IPS-11a (cell line): ENCODE measurements around the gene HDAC7.
A peak's percentile ranks its signal among the peaks of the same experiment; 100 is the strongest.
"Not testable (repeated sequence)": the region's sequence is repeated elsewhere in the genome, so short reads cannot be mapped to it uniquely, and the experiment has no call there.

Experiments
- H3K4me3 ChIP-seq: one replicate; pipeline ENCODE4 v1.5.1; 2013; ENCODE audit warnings: low read depth, low read length, control low read depth

Gene HDAC7

GRCh38 chr12:47815447-47815846, 4.3 kb downstream of the HDAC7 start:
- not testable (repeated sequence) for H3K4me3 ChIP-seq

DNA sequence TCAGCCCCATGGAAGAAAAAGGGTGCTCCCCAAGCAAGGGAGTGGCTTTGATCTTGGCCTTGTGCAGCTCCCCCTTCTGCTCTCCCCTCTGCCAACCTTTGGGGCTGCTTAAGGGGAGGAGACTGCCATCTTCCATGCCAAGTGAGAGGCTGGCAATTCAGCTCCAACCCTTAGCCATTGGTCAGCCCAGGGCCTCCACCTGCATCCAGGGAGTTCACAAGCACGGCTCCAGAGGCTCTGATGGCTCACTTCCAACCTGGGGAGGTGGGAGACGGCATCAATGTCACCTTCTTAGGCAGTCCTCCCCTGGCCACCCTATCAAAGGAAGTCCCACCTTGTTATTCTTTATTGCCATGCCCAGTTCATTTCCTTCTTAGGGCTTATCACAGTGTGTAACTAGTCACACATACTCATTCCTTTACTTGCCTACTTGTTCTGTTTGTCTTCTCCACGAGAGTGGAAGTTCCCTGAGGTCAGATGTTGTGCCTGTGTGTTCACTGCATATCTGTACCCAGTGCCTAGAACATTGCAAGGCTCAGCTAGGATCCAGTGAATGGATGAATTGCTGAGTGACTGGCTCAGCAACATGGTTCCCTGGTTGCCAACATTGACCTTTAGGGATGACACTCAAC, 5.0 kb downstream of the HDAC7 start:
- no peak overlapping the region for H3K4me3 ChIP-seq

GRCh38 chr12:47813511-47814196, 6.0 kb downstream of the HDAC7 start:
- H3K4me3 ChIP-seq = peak overlapping the region; percentile 2

DNA sequence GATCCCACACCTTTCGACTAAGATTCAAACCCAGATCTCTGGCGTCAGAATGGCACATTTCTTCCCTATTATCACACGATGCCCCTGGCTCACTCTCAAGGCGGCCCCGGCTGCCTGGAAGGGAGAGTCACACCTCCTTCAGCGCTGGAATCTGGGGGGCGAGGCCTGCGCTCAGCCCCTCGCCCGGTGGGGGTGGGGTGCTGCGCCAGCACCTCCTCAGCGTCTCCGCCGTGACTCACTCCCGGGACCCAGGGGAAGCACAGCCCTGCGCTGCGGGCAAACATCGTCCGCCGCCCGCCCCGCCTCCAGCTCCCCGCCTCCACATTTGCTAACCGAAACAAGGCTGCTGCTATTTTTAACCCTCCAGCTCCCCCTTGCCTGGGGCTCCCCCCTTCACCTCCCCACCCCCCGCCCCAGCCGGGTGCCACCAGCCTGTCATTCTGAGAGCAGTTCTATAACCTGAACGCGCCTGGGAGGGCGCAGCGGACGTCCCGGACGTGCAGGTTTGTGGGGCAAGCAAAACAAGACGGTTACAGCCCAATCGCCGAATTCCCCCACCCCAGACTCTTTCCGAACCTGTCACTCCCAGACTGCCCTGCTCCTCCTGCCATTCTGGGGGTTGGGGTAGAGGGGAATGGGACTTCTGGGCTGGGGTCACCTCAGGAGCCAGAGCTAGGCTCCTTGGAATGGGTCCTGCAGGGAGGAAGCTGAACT, 6.7 kb downstream of the HDAC7 start:
- peak overlapping the region; percentile 2 for H3K4me3 ChIP-seq

DNA sequence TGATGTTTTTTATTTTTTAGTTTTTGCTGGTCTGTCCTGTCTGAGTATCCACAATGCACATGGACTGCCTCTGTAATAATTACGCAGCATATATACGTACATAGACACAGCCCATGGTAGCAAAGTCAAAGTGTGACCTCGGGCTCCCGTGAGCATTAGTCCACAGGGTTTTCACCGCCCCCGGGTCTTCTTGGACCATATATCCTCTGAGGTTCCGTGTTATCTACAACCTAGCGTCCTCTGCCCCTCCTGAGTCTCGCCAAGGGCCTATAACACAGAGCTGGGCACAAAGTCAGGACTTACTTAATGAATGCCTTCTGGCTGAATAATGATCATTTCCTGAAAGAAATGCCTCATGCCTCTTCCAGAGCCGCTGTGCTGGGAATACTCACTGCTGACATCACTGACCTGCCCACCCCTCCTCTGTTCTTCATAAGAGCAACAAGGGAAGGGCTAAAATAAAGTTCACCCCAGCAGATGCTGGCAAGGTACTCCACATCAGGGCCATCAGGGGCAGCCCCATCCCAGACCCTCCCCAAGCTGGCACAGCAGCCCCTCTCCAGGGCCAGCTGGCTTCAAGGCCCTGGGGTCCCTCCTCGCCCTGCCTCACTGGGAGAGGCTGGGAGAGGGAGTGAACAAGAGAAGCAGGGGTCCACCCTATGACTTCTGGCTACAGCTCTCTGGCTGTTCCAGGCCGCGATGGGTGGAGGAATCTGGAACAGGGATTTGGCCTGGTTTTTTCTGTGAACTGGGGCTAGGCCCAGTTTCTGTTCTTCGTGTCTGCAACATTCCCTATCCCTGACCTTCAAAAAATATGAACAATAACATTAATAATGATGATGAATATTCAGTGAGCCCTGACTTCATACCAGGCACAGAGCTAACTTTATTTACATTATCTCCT, 7.9 kb downstream of the HDAC7 start:
- no peak overlapping the region for H3K4me3 ChIP-seq

GRCh38 chr12:47811072-47811396, 8.7 kb downstream of the HDAC7 start:
- no peak overlapping the region for H3K4me3 ChIP-seq

GRCh38 chr12:47809518-47809917, 10.2 kb downstream of the HDAC7 start:
- not testable (repeated sequence) for H3K4me3 ChIP-seq

GRCh38 chr12:47808574-47809365, 10.9 kb downstream of the HDAC7 start:
- H3K4me3 ChIP-seq = no peak overlapping the region

- H3K4me3 ChIP-seq = no peak overlapping the region
These were observed 11.7 kb downstream of the HDAC7 start for GRCh38 chr12:47808050-47808449.

GRCh38 chr12:47807338-47807737, 12.4 kb downstream of the HDAC7 start:
- no peak overlapping the region for H3K4me3 ChIP-seq

DNA sequence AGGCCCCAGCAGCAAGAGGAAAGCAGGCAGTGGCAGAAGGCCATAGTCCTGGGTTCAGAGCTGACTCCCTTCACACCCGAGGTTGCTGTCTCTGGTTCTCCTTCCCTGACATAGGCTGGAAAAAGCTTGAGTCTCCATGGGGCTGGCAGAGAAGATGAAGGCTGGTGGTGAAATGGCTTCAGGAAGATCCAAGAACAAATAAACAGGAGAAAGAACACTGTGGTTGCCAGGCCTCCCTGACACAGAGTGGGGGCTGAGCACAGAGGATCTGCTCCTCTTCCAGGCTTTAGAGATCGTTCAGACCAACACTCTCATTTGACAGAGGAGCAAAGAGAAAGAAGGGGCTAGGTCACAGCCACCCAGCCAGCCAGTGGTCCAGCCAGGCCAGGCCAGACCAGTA, 14.3 kb downstream of the HDAC7 start:
- H3K4me3 ChIP-seq = no peak overlapping the region

DNA sequence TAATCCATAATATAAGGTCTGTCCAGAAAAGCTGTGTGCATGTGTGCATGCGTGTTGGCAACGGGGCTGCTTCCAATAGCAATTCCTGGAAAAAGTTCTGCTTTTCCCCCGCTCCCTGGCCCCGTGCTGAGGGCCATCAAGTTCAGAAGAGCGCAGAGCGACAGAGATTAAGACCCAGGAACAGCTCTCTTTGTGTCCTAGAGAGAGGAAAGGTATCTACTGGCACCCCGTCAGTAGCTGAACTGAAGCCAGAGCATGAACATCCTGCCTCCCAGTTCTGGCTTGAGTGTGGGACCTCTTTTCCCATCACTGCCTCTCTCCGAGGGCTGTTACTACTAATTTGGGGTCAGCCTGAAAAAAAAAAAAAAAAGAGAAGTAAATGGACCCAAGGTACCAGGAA, 15.5 kb downstream of the HDAC7 start:
- no peak overlapping the region for H3K4me3 ChIP-seq

DNA sequence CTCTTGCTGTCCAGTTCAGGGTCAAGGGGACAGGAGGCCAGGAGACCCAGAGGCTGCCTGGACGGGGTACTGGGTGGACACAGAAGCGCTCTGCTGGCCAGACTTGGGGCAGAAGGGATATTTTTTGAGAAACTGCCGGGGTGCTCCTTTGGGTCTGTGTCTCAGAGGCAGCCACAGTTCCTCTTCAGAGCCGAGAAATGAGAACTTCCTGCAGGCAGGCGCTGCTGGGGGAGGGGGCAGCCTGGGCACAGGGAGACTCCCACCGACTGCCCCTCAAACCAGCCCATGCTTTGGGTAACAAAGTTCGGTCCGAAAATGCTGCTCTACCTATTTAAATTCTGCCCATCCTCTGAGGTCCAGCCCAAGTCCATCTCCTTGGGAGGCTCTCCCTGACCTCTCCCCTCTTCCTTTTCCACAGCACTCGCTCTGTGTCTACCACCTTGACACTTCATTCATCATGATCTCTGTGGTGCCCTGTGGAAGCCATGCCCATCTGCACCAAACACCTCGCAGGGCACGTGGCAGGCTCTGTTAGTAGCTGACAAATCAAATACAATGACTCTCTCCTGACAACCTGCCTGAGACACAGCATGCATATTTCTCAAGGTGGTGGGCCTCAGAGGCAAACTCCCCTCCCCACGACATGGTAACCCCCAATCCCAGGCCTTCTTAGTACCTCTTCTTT, 16.4 kb downstream of the HDAC7 start:
- no peak overlapping the region for H3K4me3 ChIP-seq

DNA sequence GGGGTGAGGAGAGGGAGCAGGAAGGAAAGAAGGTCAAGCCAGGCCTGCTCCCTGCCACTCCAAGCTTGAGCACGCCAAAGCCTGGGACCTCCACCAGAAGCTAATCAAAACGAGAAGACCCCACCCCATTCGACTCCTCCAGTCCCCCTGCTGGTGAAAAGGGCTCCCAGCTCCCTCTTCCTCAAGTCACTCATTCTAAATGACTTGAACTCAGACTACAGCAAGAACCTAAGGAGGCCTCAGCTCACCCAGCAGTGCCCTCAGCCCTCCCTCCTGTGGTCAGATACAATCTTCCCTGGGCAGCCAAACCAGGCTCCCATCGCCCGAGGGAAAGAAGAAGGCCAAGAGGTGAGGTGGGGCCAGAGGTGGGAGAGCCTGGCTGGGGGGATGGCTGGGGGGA, 17.4 kb downstream of the HDAC7 start:
- no peak overlapping the region for H3K4me3 ChIP-seq

DNA sequence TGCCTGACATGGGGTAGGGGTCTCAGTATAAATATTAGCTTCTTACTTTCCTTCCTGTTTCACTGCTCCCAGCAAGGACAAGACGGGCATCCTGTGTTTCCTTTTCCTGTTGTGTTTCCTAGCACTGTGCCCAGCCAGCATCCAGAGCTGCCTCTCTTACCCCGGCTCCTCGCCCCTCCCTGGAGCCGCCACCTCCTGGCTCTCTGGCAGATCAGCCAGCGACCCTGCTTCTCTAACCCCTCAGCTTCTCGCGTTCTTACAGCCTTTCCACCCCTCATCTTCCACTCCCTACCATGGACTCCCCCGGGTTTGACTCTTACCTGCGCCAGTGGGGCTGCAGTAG, 17.8 kb downstream of the HDAC7 start:
- no peak overlapping the region for H3K4me3 ChIP-seq

GRCh38 chr12:47801170-47801903, 18.4 kb downstream of the HDAC7 start:
- H3K4me3 ChIP-seq = no peak overlapping the region

DNA sequence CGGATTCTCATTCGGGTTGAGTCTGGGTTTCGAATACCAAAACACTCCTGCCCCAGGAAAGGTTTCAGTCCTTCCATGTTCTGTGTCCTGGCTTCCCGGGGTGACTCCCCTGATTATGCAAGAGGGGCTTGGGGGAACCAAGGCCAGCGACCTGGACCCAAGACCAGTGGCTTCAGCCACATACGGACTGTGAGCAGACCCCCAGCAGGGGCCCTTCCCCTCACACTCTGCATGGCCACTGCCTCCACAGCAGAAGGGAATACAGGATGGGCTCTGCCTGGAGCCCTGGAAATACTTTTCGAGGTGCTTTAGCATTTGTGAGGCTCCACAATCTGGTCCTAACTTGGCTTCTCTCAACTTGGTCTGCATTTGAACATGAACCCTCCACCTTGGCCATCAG, 19.1 kb downstream of the HDAC7 start:
- H3K4me3 ChIP-seq = no peak overlapping the region

- H3K4me3 ChIP-seq = no peak overlapping the region
These were observed 20.2 kb downstream of the HDAC7 start for GRCh38 chr12:47799357-47799955.

DNA sequence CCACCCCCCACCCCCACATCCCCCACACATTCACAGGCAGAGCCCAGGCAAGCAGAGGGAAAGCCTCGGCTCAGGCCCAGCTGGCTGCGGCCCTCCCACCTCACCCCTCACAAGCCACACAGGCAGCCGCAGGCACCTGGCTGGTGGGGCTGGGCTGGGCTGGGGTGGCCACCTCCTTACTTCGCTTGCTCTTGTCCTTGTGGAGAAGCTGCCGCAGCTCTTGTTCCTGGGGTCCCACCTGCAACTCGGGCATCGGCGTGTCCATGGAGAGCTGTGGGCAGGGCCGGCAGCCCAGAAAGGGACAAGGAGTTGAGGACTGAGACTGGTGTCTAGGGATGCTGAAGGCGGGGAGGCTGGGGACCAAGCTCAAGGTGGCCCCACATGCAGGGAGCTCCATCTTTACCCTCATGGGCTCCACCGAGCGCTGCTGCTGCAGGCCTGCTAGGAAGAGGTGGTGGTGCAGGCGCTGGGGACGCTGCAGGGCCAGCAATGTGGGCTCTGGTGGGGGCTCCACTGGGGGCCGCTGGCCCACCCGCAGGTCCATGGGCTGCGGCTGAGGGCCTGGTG, 21.2 kb downstream of the HDAC7 start:
- H3K4me3 ChIP-seq = no peak overlapping the region
